Measurements from ENCODE around the gene NOTO. TPM values are rescaled to one million over a fixed set of nuclear protein-coding genes. Genes with fewer than 3 reads are reported as not detected.

NOTO gene
- total RNA-seq, 1 donor from 2014 or later, result not detected

DNA sequence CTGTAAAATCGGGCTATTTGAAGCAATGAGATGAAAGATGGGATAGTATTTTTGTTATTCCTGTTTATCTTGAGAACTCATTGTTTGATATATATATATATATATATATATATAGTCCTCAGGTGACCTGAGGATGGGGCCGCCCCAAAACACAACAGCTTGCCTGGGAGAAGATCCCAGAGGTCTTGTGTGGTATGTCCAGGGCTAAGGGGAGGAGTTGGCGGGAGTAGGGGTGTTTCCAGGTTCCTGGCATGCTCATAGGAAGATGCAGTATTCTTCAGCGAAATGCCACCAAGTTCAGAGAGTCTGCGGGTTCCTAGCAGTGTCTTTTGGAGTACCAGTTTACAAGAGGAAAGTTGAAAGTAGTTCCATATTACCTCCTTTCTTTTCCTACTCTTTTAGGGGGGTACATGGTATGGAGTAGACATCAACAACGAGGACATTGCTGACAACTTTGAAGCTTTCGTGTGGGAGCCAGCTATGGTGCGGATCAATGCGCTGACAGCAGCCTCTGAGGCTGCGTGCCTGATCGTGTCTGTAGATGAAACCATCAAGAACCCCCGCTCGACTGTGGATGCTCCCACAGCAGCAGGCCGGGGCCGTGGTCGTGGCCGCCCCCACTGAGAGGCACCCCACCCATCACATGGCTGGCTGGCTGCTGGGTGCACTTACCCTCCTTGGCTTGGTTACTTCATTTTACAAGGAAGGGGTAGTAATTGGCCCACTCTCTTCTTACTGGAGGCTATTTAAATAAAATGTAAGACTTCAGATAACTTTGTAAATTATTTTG, 50.1 kb downstream of the NOTO start:
- DNase-seq (ENCODE audit: low spot score in 2 of 2, unreplicated experiment in 2 of 2), result no peak

DNA sequence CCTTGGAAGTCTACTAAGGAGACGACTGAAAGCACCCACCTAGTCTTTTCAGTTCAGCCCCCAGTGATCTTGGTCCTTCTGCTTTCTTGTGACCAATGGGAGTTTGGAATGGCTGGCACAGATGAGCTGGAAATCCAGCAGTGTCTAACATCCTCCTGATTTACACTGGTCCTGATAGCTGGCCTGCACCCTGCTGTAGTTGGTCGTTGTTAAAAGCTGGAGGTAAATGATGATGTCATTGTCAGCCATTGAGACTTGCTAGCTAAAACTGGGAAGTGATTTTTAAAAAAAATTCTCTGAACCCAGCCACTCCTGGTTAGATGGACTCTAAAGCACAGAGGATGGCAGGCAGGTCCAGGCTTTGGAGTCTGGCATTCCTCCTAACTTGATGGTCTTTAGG, 51.0 kb downstream of the NOTO start:
- Mint-ChIP-seq H3K4me3 (no peak overlapping the region), H3K36me3 (peaks cover 28% of the 10 kb centered on the region), H3K9me3 (no peaks in the 10 kb centered on the region), H3K4me1 (no peaks in the 10 kb centered on the region), H3K27me3 (ENCODE audit: low read depth) (no peaks in the 10 kb centered on the region), H3K27ac (no peak overlapping the region)
- TF ChIP-seq, protein P1, sequence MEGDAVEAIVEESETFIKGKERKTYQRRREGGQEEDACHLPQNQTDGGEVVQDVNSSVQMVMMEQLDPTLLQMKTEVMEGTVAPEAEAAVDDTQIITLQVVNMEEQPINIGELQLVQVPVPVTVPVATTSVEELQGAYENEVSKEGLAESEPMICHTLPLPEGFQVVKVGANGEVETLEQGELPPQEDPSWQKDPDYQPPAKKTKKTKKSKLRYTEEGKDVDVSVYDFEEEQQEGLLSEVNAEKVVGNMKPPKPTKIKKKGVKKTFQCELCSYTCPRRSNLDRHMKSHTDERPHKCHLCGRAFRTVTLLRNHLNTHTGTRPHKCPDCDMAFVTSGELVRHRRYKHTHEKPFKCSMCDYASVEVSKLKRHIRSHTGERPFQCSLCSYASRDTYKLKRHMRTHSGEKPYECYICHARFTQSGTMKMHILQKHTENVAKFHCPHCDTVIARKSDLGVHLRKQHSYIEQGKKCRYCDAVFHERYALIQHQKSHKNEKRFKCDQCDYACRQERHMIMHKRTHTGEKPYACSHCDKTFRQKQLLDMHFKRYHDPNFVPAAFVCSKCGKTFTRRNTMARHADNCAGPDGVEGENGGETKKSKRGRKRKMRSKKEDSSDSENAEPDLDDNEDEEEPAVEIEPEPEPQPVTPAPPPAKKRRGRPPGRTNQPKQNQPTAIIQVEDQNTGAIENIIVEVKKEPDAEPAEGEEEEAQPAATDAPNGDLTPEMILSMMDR (IDR thresholded peaks at IDR 0.05; ENCODE audit: unreplicated experiment), result no peak
- no peak for DNase-seq (ENCODE audit: low spot score in 2 of 2, unreplicated experiment in 2 of 2)

More for the DNA sequence above, 50.1 kb downstream of the NOTO start:
- Mint-ChIP-seq H3K36me3 (peaks cover 31% of the 10 kb centered on the region), H3K9me3 (no peaks in the 10 kb centered on the region), H3K27me3 (ENCODE audit: low read depth) (no peaks in the 10 kb centered on the region), H3K4me1 (no peaks in the 10 kb centered on the region), H3K4me3 (no peak overlapping the region), H3K27ac (no peak overlapping the region)
- TF ChIP-seq, protein P1 (IDR thresholded peaks at IDR 0.05; ENCODE audit: unreplicated experiment), result no peak

DNA sequence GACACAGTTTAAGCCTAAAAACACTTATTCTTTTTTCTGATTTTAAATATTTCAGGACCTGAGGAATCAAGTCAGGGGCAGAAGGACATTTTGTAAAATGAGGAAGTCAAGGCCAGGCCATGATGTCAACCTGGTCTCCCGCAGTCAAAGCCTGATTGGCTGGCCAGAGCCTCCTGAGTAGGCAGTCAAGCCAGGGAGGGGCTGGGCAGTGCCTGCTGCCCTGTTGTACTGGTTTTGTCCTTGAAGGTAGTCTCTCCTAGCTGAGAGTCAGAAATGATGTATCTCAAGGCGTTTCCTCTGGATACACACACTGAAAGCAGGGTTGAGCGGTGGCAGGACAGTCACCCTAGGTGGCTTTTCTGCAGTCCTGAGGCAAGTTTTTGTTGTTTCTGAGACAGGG, 51.5 kb downstream of the NOTO start:
- Mint-ChIP-seq H3K27ac (no peak overlapping the region), H3K9me3 (no peaks in the 10 kb centered on the region), H3K4me3 (no peak overlapping the region), H3K27me3 (ENCODE audit: low read depth) (no peaks in the 10 kb centered on the region), H3K4me1 (no peaks in the 10 kb centered on the region), H3K36me3 (peaks cover 26% of the 10 kb centered on the region)
- TF ChIP-seq, protein P1 (IDR thresholded peaks at IDR 0.05; ENCODE audit: unreplicated experiment), result no peak
- no peak for DNase-seq (ENCODE audit: low spot score in 2 of 2, unreplicated experiment in 2 of 2)

DNA sequence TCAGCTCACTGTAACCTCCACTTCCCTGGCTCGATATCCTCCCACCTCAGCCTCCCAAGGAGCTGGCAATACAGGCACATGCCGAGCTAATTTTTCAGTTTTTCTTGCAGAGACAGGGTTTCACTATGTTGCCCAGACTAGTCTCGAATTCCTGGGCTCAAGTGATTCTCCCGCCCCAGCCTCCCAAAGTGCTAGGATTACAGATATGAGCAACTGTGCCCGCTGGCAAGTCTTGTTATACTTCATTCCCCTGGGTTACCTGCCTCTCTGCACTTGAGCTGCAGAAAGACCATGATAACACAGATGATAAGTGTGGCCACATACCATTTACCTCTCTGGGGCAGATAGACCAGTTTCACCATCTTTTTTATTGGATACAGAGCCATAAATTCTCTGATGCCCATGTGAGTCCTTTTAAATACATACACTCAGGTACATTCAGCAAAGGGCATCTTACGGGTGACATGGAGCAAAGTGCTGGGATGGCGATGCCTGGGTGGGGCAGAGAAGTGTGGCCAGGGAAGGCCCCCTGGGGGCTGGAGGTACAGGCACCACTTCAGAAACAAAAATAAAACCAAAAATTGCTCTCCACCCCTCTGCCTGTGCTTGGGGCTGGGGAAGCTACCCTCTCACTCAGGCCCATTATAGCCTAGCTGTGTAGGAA, 52.1 kb downstream of the NOTO start:
- H3K27me3 Mint-ChIP-seq (ENCODE audit: low read depth), result no peaks in the 10 kb centered on the region
- H3K4me3 Mint-ChIP-seq, result no peak overlapping the region
- no peak for DNase-seq (ENCODE audit: low spot score in 2 of 2, unreplicated experiment in 2 of 2)
- TF ChIP-seq, protein P1 (IDR thresholded peaks at IDR 0.05; ENCODE audit: unreplicated experiment), result no peak
- peaks cover 23% of the 10 kb centered on the region for H3K36me3 Mint-ChIP-seq
- H3K4me1 Mint-ChIP-seq, result no peaks in the 10 kb centered on the region
- no peak overlapping the region for H3K27ac Mint-ChIP-seq
- H3K9me3 Mint-ChIP-seq, result no peaks in the 10 kb centered on the region

DNA sequence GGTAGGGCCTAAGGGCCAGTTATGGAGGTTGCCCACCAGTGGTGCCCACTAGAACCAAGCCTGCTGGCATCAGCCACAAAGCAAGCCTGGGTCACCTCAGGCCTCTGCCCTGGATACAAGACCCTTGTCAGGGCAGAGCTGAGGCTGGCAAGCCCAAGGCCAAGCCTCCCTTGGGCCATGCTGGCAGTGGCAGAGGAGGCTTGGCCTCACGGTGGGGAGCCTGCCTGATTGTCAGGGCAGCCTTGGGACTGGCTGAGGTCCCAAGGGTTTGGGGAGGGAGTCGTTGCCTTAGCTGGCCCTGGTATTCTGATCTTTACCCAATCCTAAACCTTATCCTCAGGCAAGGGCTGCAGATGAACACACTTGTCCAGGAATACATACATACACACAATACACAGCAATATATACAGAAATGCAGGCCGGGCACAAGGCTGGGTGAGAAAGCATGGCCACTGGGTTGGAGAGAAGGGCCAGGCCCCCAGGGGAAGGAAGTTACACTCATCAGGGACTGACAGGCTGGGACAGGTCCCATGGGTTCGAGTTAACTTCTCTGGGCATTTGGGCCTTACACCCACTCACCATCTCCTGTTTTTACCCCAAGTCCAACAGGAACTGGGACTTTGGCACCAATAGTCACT, 52.8 kb downstream of the NOTO start:
- Mint-ChIP-seq H3K27ac (no peak overlapping the region), H3K36me3 (peaks cover 16% of the 10 kb centered on the region), H3K9me3 (no peaks in the 10 kb centered on the region), H3K27me3 (ENCODE audit: low read depth) (no peaks in the 10 kb centered on the region), H3K4me3 (no peak overlapping the region), H3K4me1 (no peaks in the 10 kb centered on the region)
- no peak for DNase-seq (ENCODE audit: low spot score in 2 of 2, unreplicated experiment in 2 of 2)
- TF ChIP-seq, protein P1 (IDR thresholded peaks at IDR 0.05; ENCODE audit: unreplicated experiment), result no peak

All from mesothelial cell of epicardium (in vitro differentiated cells).